ENCODE measurements around the gene ICAM4.

Gene ICAM4

DNA sequence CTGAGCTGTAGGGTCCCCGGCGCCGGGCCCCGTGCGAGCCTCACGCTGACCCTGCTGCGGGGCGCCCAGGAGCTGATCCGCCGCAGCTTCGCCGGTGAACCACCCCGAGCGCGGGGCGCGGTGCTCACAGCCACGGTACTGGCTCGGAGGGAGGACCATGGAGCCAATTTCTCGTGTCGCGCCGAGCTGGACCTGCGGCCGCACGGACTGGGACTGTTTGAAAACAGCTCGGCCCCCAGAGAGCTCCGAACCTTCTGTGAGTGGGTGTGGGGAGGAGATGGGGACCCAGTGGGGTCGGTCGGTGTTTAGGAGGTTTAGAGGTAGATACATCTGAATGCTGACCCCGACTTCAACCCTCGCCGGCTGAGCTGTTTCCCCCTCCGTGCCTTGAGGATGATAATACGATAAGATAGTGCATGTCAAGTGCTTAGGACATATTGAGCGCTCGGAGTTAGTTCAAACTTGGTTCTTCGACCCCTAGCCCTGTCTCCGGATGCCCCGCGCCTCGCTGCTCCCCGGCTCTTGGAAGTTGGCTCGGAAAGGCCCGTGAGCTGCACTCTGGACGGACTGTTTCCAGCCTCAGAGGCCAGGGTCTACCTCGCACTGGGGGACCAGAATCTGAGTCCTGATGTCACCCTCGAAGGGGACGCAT, 4.9 kb downstream of the ICAM4 start:
- no peak for DNase-seq

GRCh38 chr19:10292206-10292788, 5.5 kb downstream of the ICAM4 start:
- DNase-seq, result no peak

DNA sequence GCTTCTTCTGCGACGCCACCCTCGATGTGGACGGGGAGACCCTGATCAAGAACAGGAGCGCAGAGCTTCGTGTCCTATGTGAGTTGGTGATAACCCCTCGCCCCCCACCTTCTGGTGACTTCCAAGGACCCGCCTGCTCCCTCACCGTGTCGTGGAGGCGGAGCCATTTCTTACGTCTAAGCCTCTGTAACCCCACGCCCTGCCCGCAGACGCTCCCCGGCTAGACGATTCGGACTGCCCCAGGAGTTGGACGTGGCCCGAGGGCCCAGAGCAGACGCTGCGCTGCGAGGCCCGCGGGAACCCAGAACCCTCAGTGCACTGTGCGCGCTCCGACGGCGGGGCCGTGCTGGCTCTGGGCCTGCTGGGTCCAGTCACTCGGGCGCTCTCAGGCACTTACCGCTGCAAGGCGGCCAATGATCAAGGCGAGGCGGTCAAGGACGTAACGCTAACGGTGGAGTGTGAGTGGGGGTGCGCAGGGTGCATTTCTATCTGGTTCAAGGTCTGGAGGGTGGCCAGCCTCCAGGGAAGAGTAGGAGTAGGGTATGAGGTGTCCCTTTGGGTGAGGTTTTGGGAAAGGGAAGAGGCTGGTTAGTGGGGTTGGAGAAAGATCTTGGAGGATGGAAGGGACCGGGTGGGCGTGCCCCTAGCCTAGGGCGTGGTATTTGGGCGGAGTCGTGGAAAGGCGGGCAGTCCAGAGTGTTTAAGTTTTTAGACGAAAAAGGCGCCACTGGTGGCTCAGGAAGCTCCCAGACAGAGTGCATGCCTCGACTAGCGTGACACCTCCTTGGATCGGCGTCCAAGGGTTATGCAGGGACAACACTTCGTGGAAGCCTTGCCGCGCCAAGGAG, 6.3 kb downstream of the ICAM4 start:
- DNase-seq, result no peak

GRCh38 chr19:10293637-10294367, 7.0 kb downstream of the ICAM4 start:
- no peak for DNase-seq

DNA sequence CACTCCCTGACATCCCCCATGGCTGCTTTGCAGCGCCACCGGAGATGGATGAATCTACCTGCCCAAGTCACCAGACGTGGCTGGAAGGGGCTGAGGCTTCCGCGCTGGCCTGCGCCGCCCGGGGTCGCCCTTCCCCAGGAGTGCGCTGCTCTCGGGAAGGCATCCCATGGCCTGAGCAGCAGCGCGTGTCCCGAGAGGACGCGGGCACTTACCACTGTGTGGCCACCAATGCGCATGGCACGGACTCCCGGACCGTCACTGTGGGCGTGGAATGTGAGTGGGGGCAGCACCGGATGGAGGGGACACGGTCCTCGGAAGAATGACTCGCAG, 7.6 kb downstream of the ICAM4 start:
- no peak for DNase-seq

DNA sequence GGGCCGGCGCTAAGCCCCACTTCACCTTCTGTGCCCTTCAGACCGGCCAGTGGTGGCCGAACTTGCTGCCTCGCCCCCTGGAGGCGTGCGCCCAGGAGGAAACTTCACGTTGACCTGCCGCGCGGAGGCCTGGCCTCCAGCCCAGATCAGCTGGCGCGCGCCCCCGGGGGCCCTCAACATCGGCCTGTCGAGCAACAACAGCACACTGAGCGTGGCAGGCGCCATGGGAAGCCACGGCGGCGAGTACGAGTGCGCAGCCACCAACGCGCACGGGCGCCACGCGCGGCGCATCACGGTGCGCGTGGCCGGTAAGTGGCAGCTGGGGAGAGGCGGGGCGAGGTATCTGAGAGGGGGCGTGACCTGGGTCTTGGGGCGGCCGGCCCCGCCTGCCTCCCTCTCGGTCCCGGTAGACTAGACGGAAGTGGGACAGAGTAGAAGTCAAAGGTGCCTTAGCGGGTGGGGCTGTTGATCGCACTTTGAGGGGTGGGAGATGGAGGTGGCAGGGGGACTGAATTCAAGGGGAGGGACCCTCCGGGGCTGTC, 8.6 kb downstream of the ICAM4 start:
- no peak for DNase-seq

DNA sequence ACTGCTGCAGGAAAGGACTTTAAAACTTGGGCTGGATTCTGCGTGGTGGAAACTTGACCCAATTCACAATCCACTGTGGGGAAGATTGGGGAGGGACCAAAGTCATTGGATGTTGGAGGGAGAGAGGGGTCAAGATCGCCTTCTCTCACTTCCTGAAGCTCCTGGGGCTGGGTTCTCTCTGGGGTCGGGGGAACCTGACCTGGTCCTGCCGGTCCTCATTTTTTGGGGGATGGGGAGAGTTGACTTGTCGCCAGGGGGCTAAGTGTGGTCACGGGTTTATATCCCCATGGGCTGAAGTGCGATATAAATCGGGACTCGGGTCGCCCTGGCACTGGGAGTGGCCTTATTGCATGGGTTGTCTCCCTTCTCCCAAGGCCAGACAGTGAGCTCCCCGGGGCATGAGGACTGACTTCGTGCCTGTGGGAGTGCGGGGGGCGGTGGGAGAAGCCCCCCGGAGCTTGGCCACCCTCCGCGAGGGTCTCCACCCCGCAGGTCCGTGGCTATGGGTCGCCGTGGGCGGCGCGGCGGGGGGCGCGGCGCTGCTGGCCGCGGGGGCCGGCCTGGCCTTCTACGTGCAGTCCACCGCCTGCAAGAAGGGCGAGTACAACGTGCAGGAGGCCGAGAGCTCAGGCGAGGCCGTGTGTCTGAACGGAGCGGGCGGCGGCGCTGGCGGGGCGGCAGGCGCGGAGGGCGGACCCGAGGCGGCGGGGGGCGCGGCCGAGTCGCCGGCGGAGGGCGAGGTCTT, 9.3 kb downstream of the ICAM4 start:
- DNase-seq, result no peak

DNA sequence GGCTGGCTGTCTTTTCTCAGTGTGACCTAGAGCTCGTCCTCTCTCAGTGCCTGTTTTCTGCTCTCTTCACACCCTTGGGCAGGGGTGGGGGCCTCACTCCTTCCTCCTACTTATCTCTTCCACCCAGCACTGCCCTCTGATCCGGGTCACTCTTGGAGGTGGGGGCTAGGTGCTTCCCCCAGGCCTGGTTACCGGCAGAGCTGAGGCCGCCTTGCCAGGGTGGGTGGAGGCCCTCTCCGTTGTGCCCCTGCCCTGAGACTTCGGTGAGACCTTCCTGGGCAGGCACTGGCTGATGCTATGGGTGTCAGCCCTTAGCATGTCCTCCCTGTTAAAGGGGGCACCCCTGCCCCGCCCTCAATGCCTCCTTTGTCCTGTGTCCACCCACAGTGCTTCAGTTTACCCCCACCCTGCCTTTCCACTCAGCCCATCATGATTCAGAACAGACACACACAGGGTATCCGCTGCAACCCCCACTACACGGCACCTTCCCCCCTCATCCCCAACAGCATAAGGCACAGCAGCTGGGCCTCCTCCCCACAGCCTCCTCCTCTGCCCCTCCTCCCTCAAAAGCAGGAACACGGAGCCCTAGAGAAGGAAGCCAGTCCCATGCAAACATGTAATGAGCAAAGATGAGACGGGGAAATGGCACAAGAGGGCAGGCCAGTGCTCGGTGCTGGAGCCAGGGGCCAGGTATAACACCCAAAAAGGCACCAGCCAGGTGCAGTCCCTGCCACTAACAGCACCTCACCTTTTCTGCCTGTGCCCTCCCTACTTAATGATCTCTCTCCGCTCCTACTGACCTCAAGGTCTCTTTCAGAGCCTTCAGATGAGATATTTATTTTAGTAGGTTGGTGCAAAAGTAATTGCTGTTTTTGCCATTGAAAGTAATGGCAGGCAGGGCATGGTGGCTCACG, 13.0 kb downstream of the ICAM4 start:
- peak; percentile 51 for DNase-seq

GRCh38 chr19:10305139-10305806, 18.5 kb downstream of the ICAM4 start:
- no peak for DNase-seq

- no peak for DNase-seq
Measured at GRCh38 chr19:10306327-10306726, 19.6 kb downstream of the ICAM4 start.

DNA sequence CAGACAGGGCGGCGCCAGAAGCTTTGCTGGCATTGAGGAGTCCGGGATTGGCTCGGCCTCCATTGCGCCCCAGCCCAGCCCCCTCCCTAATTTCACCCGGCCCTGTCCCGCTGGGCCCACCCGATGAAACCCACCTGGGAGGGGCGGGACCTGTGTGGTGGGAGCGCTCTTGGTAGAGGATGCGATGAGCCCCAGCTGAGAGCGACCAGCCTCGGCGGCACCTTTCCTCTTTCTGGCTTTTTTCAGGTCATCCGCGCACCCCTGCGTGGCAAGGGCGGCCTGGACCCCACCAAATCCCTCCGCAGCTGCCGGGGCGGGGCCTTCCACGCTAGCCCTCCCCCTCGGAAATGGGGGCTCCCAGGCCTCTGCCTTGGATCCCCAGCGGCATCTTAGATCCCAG, 22.7 kb downstream of the ICAM4 start, which contains the start of gene ZGLP1:
ZGLP1 (minus strand) TSS at position 393 of the 400 bp plus-strand sequence.
- no peak for DNase-seq

DNA sequence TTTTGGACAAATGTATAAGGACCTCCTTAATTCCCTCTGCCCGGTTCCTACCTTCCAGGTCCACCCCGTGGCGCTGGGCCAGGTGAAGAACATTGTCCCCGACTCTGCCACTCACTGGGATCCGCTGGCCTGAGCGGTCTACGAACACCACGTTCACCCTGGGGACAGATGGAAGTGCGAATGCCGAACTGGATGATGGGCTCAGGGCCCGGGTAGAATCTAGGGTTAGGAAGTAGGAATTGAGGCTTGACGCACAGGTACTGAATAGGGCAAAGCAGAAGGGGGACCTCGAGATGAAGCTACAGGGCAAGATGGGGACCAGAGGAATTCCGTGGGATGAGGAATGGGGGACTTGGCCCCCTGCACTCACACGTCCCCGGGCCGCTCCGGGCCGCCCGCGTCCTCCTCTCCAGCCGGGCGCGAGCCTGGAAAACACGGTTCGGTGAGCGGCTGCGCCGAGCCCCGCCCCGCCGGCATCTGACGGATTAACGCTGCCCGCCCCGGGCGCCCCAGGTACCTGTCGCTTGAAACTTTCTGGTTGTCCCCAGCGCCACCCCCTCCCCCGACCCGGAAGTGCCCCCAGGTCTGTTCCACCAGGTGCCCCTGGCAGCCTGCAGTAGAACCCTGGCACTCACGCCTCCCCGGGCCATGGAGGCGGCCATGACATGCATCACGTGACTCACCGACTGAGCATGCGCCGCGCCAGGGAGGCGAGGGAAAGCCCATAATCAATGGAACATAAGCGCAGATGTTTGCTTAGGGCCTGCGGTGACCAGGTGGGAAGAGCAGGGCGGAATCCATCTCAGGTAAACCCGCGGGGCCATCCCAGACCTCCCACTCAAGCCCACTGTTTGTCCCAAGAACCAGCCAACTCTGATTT, 28.8 kb downstream of the ICAM4 start, which contains the start of gene FDX2:
FDX2 (minus strand) TSS at position 681 of the 880 bp plus-strand sequence; CDS start at position 662, 19 bp downstream.
- no peak for DNase-seq

GRCh38 chr19:10316229-10317044, 29.7 kb downstream of the ICAM4 start:
- DNase-seq, result no peak

DNA sequence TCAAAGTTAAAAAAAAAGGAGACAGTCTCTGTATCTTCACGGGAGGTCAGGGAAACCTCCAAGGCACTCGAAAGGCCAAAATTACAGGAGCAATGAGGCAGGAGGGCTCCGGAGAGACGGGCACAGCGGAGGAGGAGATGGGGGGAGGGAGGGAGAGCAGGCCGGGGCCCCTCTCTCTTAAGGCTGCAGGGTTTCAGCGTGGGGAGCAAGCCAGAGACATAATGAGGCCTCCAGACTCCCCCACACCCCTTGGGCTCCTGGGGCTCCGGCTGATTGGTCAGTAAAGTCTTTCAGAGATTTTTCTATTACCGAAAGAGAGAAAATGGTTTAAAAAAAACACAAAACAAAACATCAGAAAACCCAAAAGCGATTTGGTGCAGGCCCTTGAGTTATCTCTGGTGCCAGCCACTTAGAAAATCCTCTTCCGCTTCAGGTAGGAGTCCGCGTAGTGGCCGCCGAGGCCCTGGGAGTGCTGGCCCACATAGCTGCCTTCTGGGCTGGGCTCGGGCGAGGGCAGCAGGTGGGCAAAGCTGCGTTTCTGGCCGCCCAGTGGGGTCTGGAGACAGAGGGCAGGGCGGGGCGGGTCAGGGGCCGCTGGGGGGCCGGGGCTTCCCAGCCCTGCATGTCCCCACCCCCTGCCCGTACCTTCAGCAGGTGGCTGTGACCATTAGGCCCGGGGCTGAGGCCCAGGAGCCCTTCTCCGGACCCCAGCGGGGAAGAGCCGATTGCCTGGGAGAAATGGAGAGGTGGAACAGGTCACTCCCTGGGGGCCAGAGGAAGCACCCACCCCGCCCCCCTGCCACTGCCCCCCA, 30.5 kb downstream of the ICAM4 start:
- no peak for DNase-seq

- no peak for DNase-seq
Measured at GRCh38 chr19:10317857-10318462, 31.2 kb downstream of the ICAM4 start.

GRCh38 chr19:10318807-10319682, 32.3 kb downstream of the ICAM4 start:
- DNase-seq, result no peak

Data from GF-D8 (cell line).